Peyer's patch (tissue), 4 donors: ENCODE data around the gene CD2AP. TPM values are rescaled to one million over a fixed set of nuclear protein-coding genes. Genes with fewer than 3 reads are reported as not detected.
"Not testable (repeated sequence)": the region's sequence is repeated elsewhere in the genome, so short reads cannot be mapped to it uniquely, and the experiment has no call there.

ENCODE experiments used
- DNase-seq, 3 donors: peaks; one replicate each; pipeline ENCODE4 v3.0.0-alpha.2; 2017 to 2019
- H3K27ac ChIP-seq, 4 donors: fragments of 200-600 bp; sonication (generic); one replicate each; pipeline ENCODE4 v1.5.1; 2016 to 2019
- H3K27me3 ChIP-seq, 2 donors: fragments of 200-600 bp; sonication (generic); one replicate each; pipeline ENCODE4 v1.5.1; 2019
- H3K36me3 ChIP-seq, 3 donors: fragments of 200-600 bp; sonication (generic); one replicate each; pipeline ENCODE4 v1.5.1; 2016 to 2019
- H3K4me1 ChIP-seq, 4 donors: fragments of 200-600 bp; sonication (generic); one replicate each; pipeline ENCODE4 v1.5.1; 2016 to 2019
- H3K4me3 ChIP-seq, 4 donors: fragments of 200-600 bp; sonication (generic); 1 replicate in 3 of 4; 2 replicates in 1 of 4; pipeline ENCODE4 v1.5.1; 2016 to 2019; ENCODE audit warnings: mild to moderate bottlenecking in 1 of 4
- H3K9me3 ChIP-seq, 4 donors: fragments of 200-600 bp; sonication (generic); one replicate each; pipeline ENCODE4 v1.5.1; 2016 to 2019; ENCODE audit warnings: mild to moderate bottlenecking in 1 of 4
- POLR2A ChIP-seq, 2 donors: fragments of 450-650 bp; IDR thresholded peaks; one replicate each; pipeline ENCODE4 v1.5.1; 2017; ENCODE audit warnings: antibody characterized with exemption in 2 of 2, mild to moderate bottlenecking in 2 of 2, moderate library complexity in 2 of 2
- total RNA-seq, 4 donors: library from RNA; depleted of rRNA; stranded (reverse); fragments of >200 nt; gene quantifications; one replicate each; pipeline ENCODE4 v1.1.0, GENCODE V29; 2016
- TF ChIP-seq, protein P1 (sequence below), 6 experiments: fragments of 450-650 bp in 4 of 6; fragments of 200-600 bp in 2 of 6; sonication (generic) in 1 of 6; IDR thresholded peaks; one replicate each; pipeline ENCODE4 v1.5.1; 2017 to 2019; ENCODE audit warnings: antibody characterized with exemption in 6 of 6, mild to moderate bottlenecking in 3 of 6, moderate library complexity in 1 of 6

The CD2AP gene
- total RNA-seq, 4 donors from 2014 or later: 59.4 to 151 (median 96.8) TPM

DNA sequence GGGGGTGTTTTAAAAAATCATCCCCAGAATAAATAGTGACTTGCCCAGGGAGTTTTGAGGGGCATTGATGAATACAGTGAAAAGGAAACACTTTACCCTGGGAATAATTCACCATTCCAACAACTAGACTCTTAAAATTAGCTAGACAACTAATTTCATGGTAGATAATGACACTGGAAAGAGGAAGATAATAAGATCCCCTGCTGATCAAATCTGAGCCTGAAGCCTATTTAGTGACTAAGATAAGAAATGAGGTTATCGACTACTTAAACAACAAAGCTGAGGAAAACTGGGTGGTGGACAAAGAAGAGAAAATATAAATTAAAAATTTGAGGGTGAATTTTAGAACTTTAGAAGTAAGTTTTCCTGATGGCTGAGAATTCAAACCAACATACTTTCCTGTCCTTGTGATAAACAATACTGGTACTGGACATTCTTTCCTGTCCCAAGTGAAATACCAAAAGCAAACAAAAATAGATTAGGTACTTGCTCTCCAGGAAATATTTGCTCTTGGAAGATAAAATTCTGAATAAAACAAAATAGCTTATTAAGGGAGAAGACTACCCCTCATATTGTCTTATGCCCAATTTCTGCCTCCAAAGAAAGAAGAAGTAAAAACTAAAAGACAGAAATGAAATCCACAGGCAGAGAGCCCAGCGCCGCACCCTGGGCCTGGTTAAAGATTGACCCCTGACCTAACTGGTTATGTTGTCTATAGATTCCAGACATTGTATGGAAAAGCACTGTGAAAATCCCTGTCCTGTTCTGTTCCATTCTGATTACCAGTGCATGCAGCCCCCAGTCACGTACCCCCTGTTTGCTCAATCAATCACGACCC, 156.8 kb downstream of the CD2AP start:
- no peaks in the 10 kb centered on the region for H3K36me3 ChIP-seq
- H3K4me3 ChIP-seq: no peak overlapping the region
- no peaks in the 10 kb centered on the region for H3K9me3 ChIP-seq
- DNase-seq: no peak
- TF ChIP-seq POLR2A (IDR thresholded peaks at IDR 0.05): no peak
- TF ChIP-seq, protein P1, sequence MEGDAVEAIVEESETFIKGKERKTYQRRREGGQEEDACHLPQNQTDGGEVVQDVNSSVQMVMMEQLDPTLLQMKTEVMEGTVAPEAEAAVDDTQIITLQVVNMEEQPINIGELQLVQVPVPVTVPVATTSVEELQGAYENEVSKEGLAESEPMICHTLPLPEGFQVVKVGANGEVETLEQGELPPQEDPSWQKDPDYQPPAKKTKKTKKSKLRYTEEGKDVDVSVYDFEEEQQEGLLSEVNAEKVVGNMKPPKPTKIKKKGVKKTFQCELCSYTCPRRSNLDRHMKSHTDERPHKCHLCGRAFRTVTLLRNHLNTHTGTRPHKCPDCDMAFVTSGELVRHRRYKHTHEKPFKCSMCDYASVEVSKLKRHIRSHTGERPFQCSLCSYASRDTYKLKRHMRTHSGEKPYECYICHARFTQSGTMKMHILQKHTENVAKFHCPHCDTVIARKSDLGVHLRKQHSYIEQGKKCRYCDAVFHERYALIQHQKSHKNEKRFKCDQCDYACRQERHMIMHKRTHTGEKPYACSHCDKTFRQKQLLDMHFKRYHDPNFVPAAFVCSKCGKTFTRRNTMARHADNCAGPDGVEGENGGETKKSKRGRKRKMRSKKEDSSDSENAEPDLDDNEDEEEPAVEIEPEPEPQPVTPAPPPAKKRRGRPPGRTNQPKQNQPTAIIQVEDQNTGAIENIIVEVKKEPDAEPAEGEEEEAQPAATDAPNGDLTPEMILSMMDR (IDR thresholded peaks at IDR 0.05): no peak
- peaks cover 0 to 9% (median 0%) of the 10 kb centered on the region in 4 donors for H3K4me1 ChIP-seq
- H3K27me3 ChIP-seq: no peaks in the 10 kb centered on the region
- H3K27ac ChIP-seq: no peak overlapping the region

DNA sequence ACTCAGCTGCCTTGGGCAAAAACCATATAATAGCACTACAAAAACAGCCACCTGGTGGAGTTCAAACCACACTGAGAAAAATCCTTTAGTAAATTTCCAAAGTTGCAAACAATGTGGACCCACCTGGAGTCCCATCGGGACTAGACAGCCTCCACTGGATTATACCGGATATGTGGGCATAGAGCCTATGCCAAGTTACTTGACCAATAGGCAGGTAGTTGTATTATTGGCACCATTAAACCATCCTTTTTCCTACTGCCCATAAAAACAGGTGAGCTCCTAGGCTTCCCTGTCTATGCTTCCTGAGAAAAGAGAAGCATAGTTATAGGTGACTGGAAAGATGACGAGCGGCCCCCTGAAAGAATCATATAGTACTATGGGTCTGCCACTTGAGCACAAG, 169.1 kb downstream of the CD2AP start:
- no peak overlapping the region for H3K27ac ChIP-seq
- H3K36me3 ChIP-seq: no peaks in the 10 kb centered on the region
- no peaks in the 10 kb centered on the region for H3K27me3 ChIP-seq
- no peak for DNase-seq
- no peaks in the 10 kb centered on the region for H3K9me3 ChIP-seq
- TF ChIP-seq POLR2A (IDR thresholded peaks at IDR 0.05): no peak
- TF ChIP-seq, protein P1 (IDR thresholded peaks at IDR 0.05): no peak
- H3K4me1 ChIP-seq: no peaks in the 10 kb centered on the region
- no peak overlapping the region for H3K4me3 ChIP-seq

DNA sequence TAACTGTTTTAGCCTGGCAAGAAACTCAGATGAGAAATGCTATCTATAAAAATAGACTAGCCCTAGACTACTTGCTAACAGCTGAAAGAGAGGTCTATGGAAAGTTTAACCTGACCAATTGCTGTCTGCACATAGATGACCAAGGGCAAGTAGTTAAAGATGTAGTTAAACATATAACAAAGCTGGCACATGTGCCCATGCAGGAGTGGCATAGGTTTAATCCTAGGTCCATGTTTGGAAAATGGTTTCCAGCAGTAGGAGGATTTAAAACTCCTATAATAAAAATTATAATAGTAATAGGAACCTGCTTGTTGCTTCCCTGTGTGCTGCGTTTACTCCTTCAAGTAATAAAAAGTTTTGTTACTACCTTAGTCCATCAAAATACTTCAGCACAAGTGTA, 169.6 kb downstream of the CD2AP start:
- TF ChIP-seq, protein P1 (IDR thresholded peaks at IDR 0.05): no peak
- no peak for TF ChIP-seq POLR2A (IDR thresholded peaks at IDR 0.05)

DNA sequence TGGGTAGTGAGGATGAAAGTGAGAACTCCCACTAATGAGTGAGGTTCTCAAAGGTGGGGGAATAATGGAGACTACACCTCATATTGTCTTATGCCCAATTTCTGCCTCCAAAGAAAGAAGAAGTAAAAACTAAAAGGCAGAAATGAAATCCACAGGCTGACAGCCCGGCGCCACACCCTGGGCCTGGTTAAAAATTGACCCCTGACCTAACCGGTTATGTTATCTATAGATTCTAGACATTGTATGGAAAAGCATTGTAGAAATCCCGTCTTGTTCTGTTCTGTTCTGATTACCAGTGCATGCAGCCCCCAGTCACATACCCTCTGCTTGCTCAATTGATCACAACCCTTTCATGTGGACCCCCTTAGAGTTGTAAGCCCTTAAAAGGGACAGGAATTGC, 170.0 kb downstream of the CD2AP start:
- not testable (repeated sequence) for H3K36me3 ChIP-seq, H3K4me3 ChIP-seq, H3K9me3 ChIP-seq, DNase-seq, H3K27ac ChIP-seq, H3K4me1 ChIP-seq, H3K27me3 ChIP-seq

More for the DNA sequence above, 169.6 kb downstream of the CD2AP start:
- H3K4me3 ChIP-seq: no peak overlapping the region
- no peak for DNase-seq
- H3K27me3 ChIP-seq: no peaks in the 10 kb centered on the region
- H3K9me3 ChIP-seq: no peaks in the 10 kb centered on the region
- no peak overlapping the region for H3K27ac ChIP-seq
- no peaks in the 10 kb centered on the region for H3K36me3 ChIP-seq
- no peaks in the 10 kb centered on the region for H3K4me1 ChIP-seq

DNA sequence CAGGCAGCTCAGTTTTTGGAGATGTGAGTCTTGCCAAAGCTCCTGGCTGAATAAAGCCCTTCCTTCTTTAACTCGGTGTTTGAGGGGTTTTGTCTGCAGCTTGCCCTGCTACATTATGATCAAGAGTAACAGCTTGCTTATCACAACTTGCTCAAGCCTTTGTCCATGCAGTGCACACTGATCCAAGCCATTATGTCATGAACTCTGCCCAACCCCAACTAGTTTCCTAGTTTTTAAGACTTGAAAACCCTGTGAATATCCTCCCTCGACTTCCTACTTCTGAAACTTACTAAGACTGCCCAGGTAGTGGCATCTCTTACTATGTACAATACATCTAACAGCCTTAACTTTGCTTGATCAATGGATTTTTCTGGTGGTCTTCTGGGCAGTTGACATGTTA, 170.4 kb downstream of the CD2AP start:
- TF ChIP-seq POLR2A (IDR thresholded peaks at IDR 0.05): no peak
- TF ChIP-seq, protein P1 (IDR thresholded peaks at IDR 0.05): no peak
- no peaks in the 10 kb centered on the region for H3K27me3 ChIP-seq
- H3K4me3 ChIP-seq: no peak overlapping the region
- DNase-seq: no peak
- no peaks in the 10 kb centered on the region for H3K4me1 ChIP-seq
- no peaks in the 10 kb centered on the region for H3K9me3 ChIP-seq
- no peaks in the 10 kb centered on the region for H3K36me3 ChIP-seq
- H3K27ac ChIP-seq: no peak overlapping the region

DNA sequence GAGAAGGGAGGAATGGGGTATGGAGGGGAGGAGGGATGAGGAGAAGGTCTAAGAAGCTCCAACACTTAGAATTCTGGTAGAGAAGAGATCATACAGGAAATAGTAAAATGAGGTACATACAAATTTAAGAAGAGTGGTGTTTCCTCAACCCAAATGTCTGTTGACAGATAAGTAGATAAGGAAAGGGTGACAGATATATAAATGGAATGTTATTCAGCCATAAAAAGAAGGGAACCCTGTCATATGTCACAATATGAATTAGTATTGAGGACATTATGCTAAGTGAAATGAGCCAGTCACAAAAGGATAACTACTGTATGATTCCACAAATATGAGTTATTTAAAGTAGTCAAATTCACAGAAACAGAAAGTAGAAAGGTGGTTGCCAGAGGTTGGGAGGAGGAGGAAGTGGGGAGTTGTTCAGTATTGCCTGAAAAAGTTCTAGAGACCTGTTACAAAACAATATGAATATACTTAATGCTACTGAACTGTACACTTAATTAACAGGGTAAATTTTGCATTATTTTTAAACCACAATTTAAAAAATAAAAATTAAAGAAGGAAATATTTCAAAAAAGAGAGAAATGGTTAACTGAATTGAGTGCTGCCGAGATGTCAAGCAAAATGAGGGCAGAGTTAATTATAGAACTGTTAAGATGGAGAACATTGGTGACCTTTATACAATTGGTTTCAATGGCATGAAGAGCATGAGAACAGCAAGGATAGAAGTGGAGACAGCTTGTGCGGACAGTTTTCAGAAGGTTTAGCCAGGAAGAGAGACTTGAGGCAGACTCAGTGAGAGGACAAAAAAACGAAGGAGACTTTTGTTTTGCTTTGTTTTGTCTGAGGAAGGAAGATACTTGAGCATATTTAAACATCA, 173.2 kb downstream of the CD2AP start:
- Histone ChIP-seq H3K27ac (no peak overlapping the region), H3K36me3 (no peaks in the 10 kb centered on the region), H3K9me3 (no peaks in the 10 kb centered on the region), H3K4me3 (no peak overlapping the region), H3K4me1 (no peaks in the 10 kb centered on the region), H3K27me3 (no peaks in the 10 kb centered on the region)
- TF ChIP-seq POLR2A (IDR thresholded peaks at IDR 0.05): no peak
- TF ChIP-seq, protein P1 (IDR thresholded peaks at IDR 0.05): no peak
- no peak for DNase-seq
